Measurements from ENCODE around the gene IFNL1. TPM values are rescaled to one million over a fixed set of nuclear protein-coding genes. Genes with fewer than 3 reads are reported as not detected.

IFNL1 gene
- total and polyA plus RNA-seq, 9 of the 15 experiments (the other 6 are each of a cell fraction or from before 2014, with no cell fraction given): not detected

- TF ChIP-seq REST (IDR thresholded peaks at IDR 0.05; ENCODE audit: borderline replicate concordance): peak; percentile 91
- TF ChIP-seq REST (CRISPR knock-in tag; IDR thresholded peaks at IDR 0.05; ENCODE audit: low read depth): no peak
- peak; percentile 62 for TF ChIP-seq TFAP4 (CRISPR knock-in tag; IDR thresholded peaks at IDR 0.05; ENCODE audit: borderline replicate concordance)
- TF ChIP-seq TEAD1 (CRISPR knock-in tag; IDR thresholded peaks at IDR 0.05): peak; percentile 20 to 89; a peak in 2 of 4 replicates
- no peak for TF ChIP-seq HMG20B (CRISPR knock-in tag; IDR thresholded peaks at IDR 0.05)
- peak; percentile 24 for TF ChIP-seq CTCFL (IDR thresholded peaks at IDR 0.05; ENCODE audit: borderline replicate concordance, insufficient read depth, low read depth, low read length, poor library complexity, severe bottlenecking)
- peak; percentile 50 for TF ChIP-seq SP1 (CRISPR knock-in tag; IDR thresholded peaks at IDR 0.05)
- TF ChIP-seq CTBP1 (IDR thresholded peaks at IDR 0.05; ENCODE audit: borderline replicate concordance): no peak; the same call in 1 of the 2 replicates
- peak; percentile 37; the same call in 1 of the 2 replicates for TF ChIP-seq ATF7 (IDR thresholded peaks at IDR 0.05)
- TF ChIP-seq ARID2 (IDR thresholded peaks at IDR 0.05): peak; percentile 91
- peak; percentile 17; the same call in 1 of the 2 replicates for TF ChIP-seq VEZF1 (CRISPR knock-in tag; IDR thresholded peaks at IDR 0.05)
- TF ChIP-seq MAZ (CRISPR knock-in tag; conservative IDR thresholded peaks at IDR 0.05 in 1 of 2, IDR thresholded peaks at IDR 0.05 in 1 of 2): peak; percentile 38 to 74; a peak in 2 of 4 replicates
- peak; percentile 29; the same call in 1 of the 2 replicates for TF ChIP-seq JUND (IDR thresholded peaks at IDR 0.05; ENCODE audit: borderline replicate concordance, low read depth, low read length)
- no peak; the same call in 2 of the 3 replicates for TF ChIP-seq JUND (tag; IDR thresholded peaks at IDR 0.05; ENCODE audit: borderline replicate concordance, low read depth, low read length)
Measured at GRCh38 chr19:39328046-39328705, 32.0 kb downstream of the IFNL1 start (continued).
